Pancreas (tissue), 10 donors: ENCODE results near the gene TCEAL9. TPM values are rescaled to one million over a fixed set of nuclear protein-coding genes. Genes with fewer than 3 reads are reported as not detected.
A peak's percentile ranks its signal among the peaks of the same experiment; 100 is the strongest.

Source experiments
- ATAC-seq, 4 donors: fragments of 200-7000 bp; cut with Tn5 transposase; one replicate each; pipeline versions ENCODE4 v1.8.0 to v1.9.1; 2020; ENCODE audit warnings: mild to moderate bottlenecking in 4 of 4, moderate library complexity in 4 of 4
- DNase-seq, 6 donors: peaks; one replicate each; pipeline ENCODE4 v3.0.0-alpha.2; 2020
- FAIRE-seq: peaks from 2 replicates; lab custom pipeline; 2012; peaks lifted over from hg19 to GRCh38; lab: Jason Lieb, UNC
- H3K27ac ChIP-seq, 4 donors: fragments of 200-600 bp; sonication (generic); 1 replicate in 3 of 4; 2 replicates in 1 of 4; pipeline versions ENCODE4 v1.5.0 to v1.8.0; 2020
- H3K27me3 ChIP-seq, 4 donors: fragments of 200-600 bp; one replicate each; pipeline ENCODE4 v1.8.0; 2021
- H3K36me3 ChIP-seq, 3 donors: fragments of 200-600 bp; sonication (generic) in 1 of 3; one replicate each; pipeline versions ENCODE4 v1.5.0 to v1.8.0; 2020 to 2021
- H3K4me1 ChIP-seq, 3 donors: fragments of 200-600 bp; one replicate each; pipeline ENCODE4 v1.8.0; 2021
- H3K4me3 ChIP-seq, 4 donors: fragments of 200-600 bp; sonication (generic) in 2 of 4; one replicate each; pipeline versions ENCODE4 v1.5.0 to v1.8.0; 2020 to 2021
- H3K9me3 ChIP-seq, 4 donors: fragments of 200-600 bp; one replicate each; pipeline ENCODE4 v1.8.0; 2021
- CTCF ChIP-seq, 4 donors: fragments of 200-600 bp; sonication (generic) in 3 of 4; IDR thresholded peaks; one replicate each; pipeline versions ENCODE4 v1.5.0 to v1.8.0; 2021; ENCODE audit warnings: antibody characterized with exemption in 4 of 4
- WGBS, 2 donors: extraction: QIAGEN DNeasy Blood & Tissue Kit; methylation state at CpG; one replicate each; pipeline ENCODE4 v1.1.7; 2013; 5-methylcytosine and 5-hydroxymethylcytosine counted together
- intact Hi-C, 3 donors: fragments of 100-400 bp; cut with DNase I; formaldehyde crosslinking; loops; one replicate each; pipeline versions ENCODE4 v1.11.1 to v1.14.2; 2022
- polyA plus RNA-seq, 2 donors: library from polyadenylated mRNA; stranded (reverse); fragments of 200-250 nt; gene quantifications; one replicate each; pipeline ENCODE4 v1.2.3, GENCODE V29; 2013
- total RNA-seq, 6 donors: library from RNA; stranded (reverse); fragmentation: NEBNext Ultra II Directional in 4 of 6; extraction: Animal tissue kit (Norgen Biotek cat#: 25700) in 4 of 6; gene quantifications; one replicate each; pipeline versions ENCODE4 v1.2.1 to v1.2.4, GENCODE V29; 2021 to 2023
- donor health status: healthy with polysubstance abuse.
- donor health status: DM: no; HTN: no; CAD: no; lungs with moderate emphysema.
- donor health status: DM: no; HTN: no; CAD: no.
- donor health status: control.
- donor health status: control.
- donor health status: Bipolar disorder and iron deficiency.
- donor health status: DM: yes; HTN: yes; CAD: no.
- donor health status: DM: no; HTN: no; CAD: no.
- donor health status: DM: no; HTN: no; CAD: no.
- donor health status: DM: yes; HTN: yes; CAD: no.

The TCEAL9 gene
- total and polyA plus RNA-seq, 8 donors: 7.3 to 71.8 (median 14.9) TPM

GRCh38 chrX:103360916-103361315 is 4.6 kb downstream of the TCEAL9 start:
- no peak for FAIRE-seq
- Histone ChIP-seq H3K27me3 (peaks cover 0 to 8% (median 0%) of the 10 kb centered on the region in 4 donors), H3K4me1 (peaks cover 0 to 6% (median 0%) of the 10 kb centered on the region in 3 donors), H3K9me3 (no peaks in the 10 kb centered on the region), H3K36me3 (no peaks in the 10 kb centered on the region), H3K4me3 (no peak overlapping the region), H3K27ac (no peak overlapping the region)
- intact Hi-C loops: no loop called here
- no peak for TF ChIP-seq CTCF (IDR thresholded peaks at IDR 0.05)
- no peak for DNase-seq
- 31 to 47% methylated on average over 2 of the region's 2 CpGs for WGBS, 2 donors
- no peak for ATAC-seq

GRCh38 chrX:103361798-103362197 is 5.5 kb downstream of the TCEAL9 start:
- FAIRE-seq (peak; percentile 20), DNase-seq (no peak), ATAC-seq (no peak)
- WGBS, 2 donors: 18 to 19% methylated on average over 1 of the region's 1 CpG
- no peak for TF ChIP-seq CTCF (IDR thresholded peaks at IDR 0.05)
- Histone ChIP-seq H3K4me3 (no peak overlapping the region), H3K27ac (no peak overlapping the region), H3K36me3 (no peaks in the 10 kb centered on the region), H3K9me3 (no peaks in the 10 kb centered on the region), H3K4me1 (peaks cover 0 to 6% (median 0%) of the 10 kb centered on the region in 3 donors), H3K27me3 (peaks cover 0 to 8% (median 0%) of the 10 kb centered on the region in 4 donors)
- intact Hi-C loops: no loop called here

GRCh38 chrX:103362474-103362873 is 6.2 kb downstream of the TCEAL9 start:
- Histone ChIP-seq H3K36me3 (no peaks in the 10 kb centered on the region), H3K9me3 (no peaks in the 10 kb centered on the region), H3K27me3 (peaks cover 0 to 8% (median 0%) of the 10 kb centered on the region in 4 donors), H3K4me1 (peaks cover 0 to 6% (median 0%) of the 10 kb centered on the region in 3 donors), H3K4me3 (no peak overlapping the region), H3K27ac (no peak overlapping the region)
- no peak for DNase-seq
- TF ChIP-seq CTCF (IDR thresholded peaks at IDR 0.05): no peak
- intact Hi-C loops: no loop called here
- ATAC-seq: peak in 2 of 4 donors; percentile 29 to 59
- FAIRE-seq: no peak
- WGBS, 2 donors: 6 to 26% methylated on average over 1 of the region's 1 CpG

- ATAC-seq (no peak), FAIRE-seq (no peak), DNase-seq (no peak)
- Histone ChIP-seq H3K4me1 (peaks cover 0 to under 1% (median 0%) of the 10 kb centered on the region in 3 donors), H3K4me3 (no peak overlapping the region), H3K36me3 (no peaks in the 10 kb centered on the region), H3K27ac (no peak overlapping the region), H3K9me3 (no peaks in the 10 kb centered on the region), H3K27me3 (peaks cover 0 to 8% (median 0%) of the 10 kb centered on the region in 4 donors)
- intact Hi-C loops: no loop called here
- no peak for TF ChIP-seq CTCF (IDR thresholded peaks at IDR 0.05)
- WGBS, 2 donors: 84 to 85% methylated on average over 2 of the region's 2 CpGs
Observed at GRCh38 chrX:103363046-103363445, 6.7 kb downstream of the TCEAL9 start.

GRCh38 chrX:103367502-103367901 is 11.2 kb downstream of the TCEAL9 start:
- intact Hi-C loops: no loop called here
- Histone ChIP-seq H3K27me3 (peaks cover 0 to 13% (median 0%) of the 10 kb centered on the region in 4 donors), H3K27ac (no peak overlapping the region), H3K36me3 (no peaks in the 10 kb centered on the region), H3K4me1 (no peaks in the 10 kb centered on the region), H3K4me3 (no peak overlapping the region), H3K9me3 (no peaks in the 10 kb centered on the region)
- TF ChIP-seq CTCF (IDR thresholded peaks at IDR 0.05): no peak
- DNase-seq (no peak), ATAC-seq (no peak), FAIRE-seq (no peak)
- 72 to 76% methylated on average over 1 of the region's 1 CpG for WGBS, 2 donors
